Spleen (tissue), 11 donors: ENCODE results near the gene NT5DC3. TPM values are rescaled to one million over a fixed set of nuclear protein-coding genes. Genes with fewer than 3 reads are reported as not detected.

Experiments
- DNase-seq: peaks from one replicate; pipeline ENCODE4 v3.0.0-alpha.2; 2020
- H3K27ac ChIP-seq, 8 donors: fragments of 200-600 bp; sonication (generic) in 7 of 8; 1 replicate in 4 of 8; 2 replicates in 4 of 8; pipeline versions ENCODE4 v1.5.0 to v1.8.0; 2016 to 2021; ENCODE audit warnings: inconsistent platforms in 4 of 8, mild to moderate bottlenecking in 4 of 8, moderate library complexity in 1 of 8
- H3K27me3 ChIP-seq, 7 donors: fragments of 200-600 bp; sonication (generic) in 6 of 7; replicated peaks in 1 of 7; 1 replicate in 4 of 7; 2 replicates in 3 of 7; pipeline versions ENCODE4 v1.5.0 to v1.8.0; 2016 to 2021; ENCODE audit warnings: inconsistent platforms in 3 of 7, mild to moderate bottlenecking in 1 of 7
- H3K36me3 ChIP-seq, 6 donors: fragments of 200-600 bp; sonication (generic) in 5 of 6; 1 replicate in 4 of 6; 2 replicates in 2 of 6; pipeline versions ENCODE4 v1.5.0 to v1.8.0; 2016 to 2021; ENCODE audit warnings: inconsistent platforms in 2 of 6
- H3K4me1 ChIP-seq, 6 donors: fragments of 200-600 bp; sonication (generic) in 5 of 6; 1 replicate in 3 of 6; 2 replicates in 3 of 6; pipeline versions ENCODE4 v1.5.0 to v1.8.0; 2016 to 2021; ENCODE audit warnings: inconsistent platforms in 3 of 6
- H3K4me3 ChIP-seq, 8 donors: fragments of 200-600 bp; sonication (generic) in 7 of 8; 1 replicate in 4 of 8; 2 replicates in 4 of 8; pipeline versions ENCODE4 v1.5.0 to v1.8.0; 2016 to 2021; ENCODE audit warnings: inconsistent platforms in 4 of 8, mild to moderate bottlenecking in 4 of 8, moderate library complexity in 2 of 8
- H3K9me3 ChIP-seq, 8 donors: fragments of 200-600 bp; sonication (generic) in 7 of 8; 1 replicate in 4 of 8; 2 replicates in 4 of 8; pipeline versions ENCODE4 v1.5.0 to v1.8.0; 2016 to 2021; ENCODE audit warnings: inconsistent platforms in 4 of 8
- CTCF ChIP-seq, 11 experiments: fragments of 200-600 bp in 7 of 11; fragments of 450-650 bp in 4 of 11; sonication (generic) in 4 of 11; IDR thresholded peaks in 8 of 11; conservative IDR thresholded peaks in 3 of 11; 1 replicate in 7 of 11; 2 replicates in 4 of 11; pipeline versions ENCODE4 v1.4.0 to v1.8.0; 2016 to 2021; ENCODE audit warnings: antibody characterized with exemption in 11 of 11, inconsistent platforms in 4 of 11, mild to moderate bottlenecking in 1 of 11
- POLR2A ChIP-seq, 3 donors: fragments of 450-650 bp; IDR thresholded peaks; one replicate each; pipeline ENCODE4 v1.5.1; 2017; ENCODE audit warnings: antibody characterized with exemption in 3 of 3, mild to moderate bottlenecking in 1 of 3
- POLR2AphosphoS5 ChIP-seq, 3 donors: sonication (generic); formaldehyde crosslinking; IDR thresholded peaks; one replicate each; pipeline ENCODE4 v1.5.1; 2017; ENCODE audit warnings: antibody characterized with exemption in 3 of 3
- WGBS, 5 donors: extraction: QIAGEN DNeasy Blood & Tissue Kit in 3 of 5; methylation state at CpG; one replicate each; pipeline versions ENCODE4 v1.1.5 to v1.1.7; 2013 to 2018; 5-methylcytosine and 5-hydroxymethylcytosine counted together
- intact Hi-C: fragments of 100-400 bp; cut with DNase I; formaldehyde crosslinking; loops from one replicate; pipeline ENCODE4 v1.15.0; 2023; ENCODE audit warnings: low total_unique reads
- polyA plus RNA-seq, 3 donors: library from polyadenylated mRNA; stranded (reverse); fragments of 200-250 nt; gene quantifications; one replicate each; pipeline ENCODE4 v1.2.1, GENCODE V29; 2013
- total RNA-seq, 7 donors: library from RNA; depleted of rRNA in 3 of 7; stranded (reverse); fragments of >200 nt in 3 of 7; fragmentation: NEBNext Ultra II Directional in 4 of 7; extraction: Animal tissue kit (Norgen Biotek cat#: 25700) in 4 of 7; gene quantifications; one replicate each; pipeline versions ENCODE4 v1.1.0 to v1.2.1, GENCODE V29; 2016 to 2021
- donor health status: healthy with polysubstance abuse.
- donor health status: DM: no; HTN: no; CAD: no; lungs with moderate emphysema.
- donor health status: DM: no; HTN: no; CAD: no.
- donor health status: Bipolar disorder and iron deficiency.
- donor health status: healthy.
- donor health status: DM: no; HTN: no; CAD: no.
- donor health status: DM: yes; HTN: yes; CAD: no.

NT5DC3 gene
- total and polyA plus RNA-seq, 10 donors: 0.56 to 8.0 (median 3.1) TPM

DNA sequence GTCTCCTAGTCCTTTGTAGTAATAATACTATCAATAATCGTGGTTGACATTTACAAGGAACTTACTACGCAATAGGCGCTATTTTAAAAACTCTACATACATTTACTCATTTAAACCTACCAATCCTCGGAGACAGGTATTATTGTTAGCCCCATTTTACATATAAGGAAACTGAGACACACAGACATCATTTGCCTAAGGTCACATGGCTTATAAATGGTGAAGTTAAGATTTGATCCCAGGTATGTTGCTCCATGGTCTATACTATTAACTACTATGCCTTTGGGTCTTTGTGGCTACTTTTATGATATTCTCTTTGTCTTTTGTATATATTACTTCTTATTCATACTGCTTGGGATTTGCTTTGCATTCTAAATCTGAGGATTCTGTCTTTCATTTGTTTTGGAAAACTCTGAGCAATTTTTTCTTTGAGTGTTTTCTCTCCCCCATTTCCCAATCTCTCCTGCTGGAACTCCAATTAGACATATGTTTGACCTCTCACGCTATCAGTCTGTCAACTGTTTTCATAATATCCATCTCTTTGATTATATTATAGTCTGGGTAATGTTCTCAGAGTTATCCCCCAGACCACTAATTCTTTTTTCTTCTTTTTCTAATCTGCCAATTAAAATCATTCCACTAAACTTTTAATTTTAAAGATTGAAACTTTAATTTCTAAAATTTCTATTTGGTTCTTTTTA is 10.9 kb downstream of the NT5DC3 start:
- Histone ChIP-seq H3K4me3 (no peak overlapping the region), H3K27me3 (no peaks in the 10 kb centered on the region), H3K36me3 (no peaks in the 10 kb centered on the region), H3K27ac (no peak overlapping the region), H3K4me1 (peaks cover 0 to 39% (median 19%) of the 10 kb centered on the region in 6 donors), H3K9me3 (peaks cover 0 to 9% (median 0%) of the 10 kb centered on the region in 8 donors)
- intact Hi-C loops: no loop called here
- no peak for DNase-seq
- 89 to 95% (median 91%) methylated on average over 5 of the region's 5 CpGs for WGBS, 5 donors
- TF ChIP-seq POLR2AphosphoS5 (IDR thresholded peaks at IDR 0.05) (no peak), CTCF (IDR thresholded peaks at IDR 0.05 in 8 of 11, conservative IDR thresholded peaks at IDR 0.05 in 3 of 11) (no peak), POLR2A (IDR thresholded peaks at IDR 0.05) (no peak)

DNA sequence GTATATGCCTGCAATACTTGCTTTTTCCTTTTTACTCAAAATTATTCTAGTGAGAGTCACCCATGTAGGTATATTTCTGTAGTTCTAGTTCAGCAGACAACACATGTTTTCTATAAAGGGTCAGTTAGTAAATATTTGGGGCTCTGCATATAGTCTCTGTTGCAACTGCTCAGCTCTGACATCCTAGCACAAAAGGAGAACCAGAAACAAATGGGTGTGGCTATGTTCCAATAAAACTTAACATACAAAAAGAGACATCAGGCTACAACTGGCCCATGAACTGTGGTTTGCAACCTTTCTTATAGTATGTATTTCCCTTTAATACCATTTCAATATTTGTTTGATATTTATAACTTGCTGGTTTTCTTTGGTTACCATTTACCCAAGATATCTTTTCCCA is 11.9 kb downstream of the NT5DC3 start:
- Histone ChIP-seq H3K4me1 (peaks cover 0 to 39% (median 19%) of the 10 kb centered on the region in 6 donors), H3K36me3 (no peaks in the 10 kb centered on the region), H3K27ac (peak overlapping the region in 2 of 8 donors; percentile 0 to 2), H3K27me3 (no peaks in the 10 kb centered on the region), H3K9me3 (peaks cover 0 to 9% (median 0%) of the 10 kb centered on the region in 8 donors), H3K4me3 (no peak overlapping the region)
- no peak for DNase-seq
- intact Hi-C loops: no loop called here
- no peak for TF ChIP-seq CTCF (IDR thresholded peaks at IDR 0.05 in 8 of 11, conservative IDR thresholded peaks at IDR 0.05 in 3 of 11)
- TF ChIP-seq POLR2AphosphoS5 (IDR thresholded peaks at IDR 0.05): no peak
- no peak for TF ChIP-seq POLR2A (IDR thresholded peaks at IDR 0.05)

DNA sequence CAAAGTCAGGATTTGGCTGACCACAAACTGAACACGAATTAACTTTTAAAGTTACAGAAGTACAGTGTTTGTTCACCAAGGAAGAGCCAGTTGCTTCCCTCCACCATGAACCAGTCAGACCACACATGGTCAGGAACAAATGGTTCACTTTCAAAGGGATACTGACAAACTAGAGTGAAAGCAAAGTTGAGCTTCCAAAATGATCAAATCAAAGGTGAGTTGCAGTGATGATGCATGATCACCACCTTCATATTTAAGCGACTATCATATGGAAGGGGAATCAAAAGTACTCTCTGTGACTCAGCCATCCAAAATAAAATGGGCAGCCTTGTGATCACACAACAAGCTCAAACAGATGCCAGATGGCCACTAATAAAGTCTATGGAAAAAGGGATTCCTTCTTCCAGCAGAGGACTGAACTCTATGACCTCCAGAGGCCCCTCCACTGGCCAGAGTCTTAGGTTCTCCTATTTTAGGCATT is 13.1 kb downstream of the NT5DC3 start:
- Histone ChIP-seq H3K4me1 (peaks cover 0 to 35% (median 18%) of the 10 kb centered on the region in 6 donors), H3K4me3 (no peak overlapping the region), H3K36me3 (no peaks in the 10 kb centered on the region), H3K27me3 (no peaks in the 10 kb centered on the region), H3K9me3 (peaks cover 0 to 9% (median 0%) of the 10 kb centered on the region in 8 donors), H3K27ac (peak overlapping the region in 1 of 8 donors; percentile 24)
- DNase-seq: no peak
- WGBS, 5 donors: 54 to 67% (median 60%) methylated on average over 2 of the region's 2 CpGs
- intact Hi-C loops: no loop called here
- no peak for TF ChIP-seq POLR2A (IDR thresholded peaks at IDR 0.05)
- no peak for TF ChIP-seq POLR2AphosphoS5 (IDR thresholded peaks at IDR 0.05)
- no peak for TF ChIP-seq CTCF (IDR thresholded peaks at IDR 0.05 in 8 of 11, conservative IDR thresholded peaks at IDR 0.05 in 3 of 11)

DNA sequence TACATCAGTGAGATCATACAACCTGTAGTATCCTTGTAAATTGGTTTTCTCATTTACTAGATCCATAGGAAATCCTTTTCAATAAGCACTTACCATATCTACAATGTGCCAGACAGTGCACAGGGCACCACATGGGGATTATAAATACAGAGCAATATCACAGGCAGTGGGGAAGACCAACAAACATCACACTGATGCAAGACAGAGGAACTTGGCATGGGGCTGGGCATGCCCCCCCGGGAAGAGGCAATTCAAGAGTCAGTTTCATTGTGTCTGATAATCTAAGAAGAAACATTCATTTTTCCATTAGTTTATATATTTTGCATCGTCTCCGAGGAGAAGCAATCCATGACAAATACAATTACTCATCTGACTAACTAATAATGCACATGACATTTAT is 16.2 kb downstream of the NT5DC3 start:
- no peaks in the 10 kb centered on the region for H3K27me3 ChIP-seq
- peaks cover 0 to 17% (median 4%) of the 10 kb centered on the region in 6 donors for H3K4me1 ChIP-seq
- no peak for DNase-seq
- peaks cover 0 to 8% (median 0%) of the 10 kb centered on the region in 6 donors for H3K36me3 ChIP-seq
- 72 to 86% (median 76%) methylated on average over 3 of the region's 3 CpGs for WGBS, 5 donors
- H3K4me3 ChIP-seq: no peak overlapping the region
- no peak for TF ChIP-seq POLR2AphosphoS5 (IDR thresholded peaks at IDR 0.05)
- no peak for TF ChIP-seq POLR2A (IDR thresholded peaks at IDR 0.05)
- no peak for TF ChIP-seq CTCF (IDR thresholded peaks at IDR 0.05 in 8 of 11, conservative IDR thresholded peaks at IDR 0.05 in 3 of 11)
- H3K9me3 ChIP-seq: peaks cover 0 to 10% (median 8%) of the 10 kb centered on the region in 8 donors
- intact Hi-C loops: no loop called here
- H3K27ac ChIP-seq: no peak overlapping the region
